Glutamatergic neuron (in vitro differentiated cells): ENCODE results near the gene NDUFB2. TPM values are rescaled to one million over a fixed set of nuclear protein-coding genes. Genes with fewer than 3 reads are reported as not detected.
"Not testable (repeated sequence)": the region's sequence is repeated elsewhere in the genome, so short reads cannot be mapped to it uniquely, and the experiment has no call there.

Experiments used
- DNase-seq: peaks from one replicate; pipeline ENCODE4 v3.0.0; 2022
- H3K27ac Mint-ChIP-seq: one replicate; pipeline ENCODE4 v1.8.0; 2020; ENCODE audit warnings: mild to moderate bottlenecking, mixed read lengths, inconsistent platforms; ENCODE audit not compliant: unreplicated experiment
- H3K27me3 Mint-ChIP-seq: one replicate; pipeline ENCODE4 v1.8.0; 2020; ENCODE audit warnings: mild to moderate bottlenecking, moderate library complexity, mixed read lengths, inconsistent platforms; ENCODE audit not compliant: unreplicated experiment
- H3K36me3 Mint-ChIP-seq: one replicate; pipeline ENCODE4 v1.8.0; 2020; ENCODE audit warnings: mild to moderate bottlenecking, mixed read lengths, inconsistent platforms; ENCODE audit not compliant: unreplicated experiment
- H3K4me1 Mint-ChIP-seq: one replicate; pipeline ENCODE4 v1.8.0; 2020; ENCODE audit warnings: mild to moderate bottlenecking, low read depth, mixed read lengths, inconsistent platforms; ENCODE audit not compliant: unreplicated experiment
- H3K4me3 Mint-ChIP-seq: one replicate; pipeline ENCODE4 v1.8.0; 2020; ENCODE audit warnings: mild to moderate bottlenecking, mixed read lengths, inconsistent platforms; ENCODE audit not compliant: unreplicated experiment
- H3K9me3 Mint-ChIP-seq: one replicate; pipeline ENCODE4 v1.8.0; 2020; ENCODE audit warnings: mild to moderate bottlenecking, moderate library complexity, mixed read lengths, inconsistent platforms; ENCODE audit not compliant: unreplicated experiment
- CTCF ChIP-seq: fragments of 200-600 bp; sonication (generic); IDR thresholded peaks from one replicate; pipeline ENCODE4 v1.5.0; 2021; ENCODE audit not compliant: partially characterized antibody, unreplicated experiment
- total RNA-seq: library from RNA; stranded (reverse); fragmentation: NEBNext Ultra II Directional; extraction: Animal tissue kit (Norgen Biotek cat#: 25700); gene quantifications from one replicate; pipeline ENCODE4 v1.2.1, GENCODE V29; 2021; ENCODE audit not compliant: unreplicated experiment

Gene NDUFB2
- total RNA-seq, 1 donor from 2014 or later, result 127 TPM

GRCh38 chr7:140674356-140674800 lies 22.1 kb upstream of the NDUFB2 start:
- H3K27ac Mint-ChIP-seq, result no peak overlapping the region
- H3K36me3 Mint-ChIP-seq, result no peaks in the 10 kb centered on the region
- no peak for TF ChIP-seq CTCF
- H3K4me1 Mint-ChIP-seq, result peaks cover 5% of the 10 kb centered on the region
- peak overlapping the region; percentile 66 for H3K4me3 Mint-ChIP-seq
- no peak for DNase-seq
- peaks cover 2% of the 10 kb centered on the region for H3K27me3 Mint-ChIP-seq
- H3K9me3 Mint-ChIP-seq, result peaks cover 4% of the 10 kb centered on the region

- H3K9me3 Mint-ChIP-seq, result peaks cover 4% of the 10 kb centered on the region
- no peak overlapping the region for H3K27ac Mint-ChIP-seq
- no peak for DNase-seq
- no peaks in the 10 kb centered on the region for H3K36me3 Mint-ChIP-seq
- H3K27me3 Mint-ChIP-seq, result peaks cover 2% of the 10 kb centered on the region
- TF ChIP-seq CTCF, result no peak
- no peak overlapping the region for H3K4me3 Mint-ChIP-seq
- H3K4me1 Mint-ChIP-seq, result peaks cover 5% of the 10 kb centered on the region
These were observed 21.4 kb upstream of the NDUFB2 start for GRCh38 chr7:140674899-140675701.

GRCh38 chr7:140675726-140676125 lies 20.8 kb upstream of the NDUFB2 start:
- H3K36me3 Mint-ChIP-seq, result no peaks in the 10 kb centered on the region
- peaks cover 5% of the 10 kb centered on the region for H3K4me1 Mint-ChIP-seq
- no peak for DNase-seq
- peaks cover 2% of the 10 kb centered on the region for H3K27me3 Mint-ChIP-seq
- H3K9me3 Mint-ChIP-seq, result peaks cover 4% of the 10 kb centered on the region
- no peak overlapping the region for H3K4me3 Mint-ChIP-seq
- no peak overlapping the region for H3K27ac Mint-ChIP-seq
- no peak for TF ChIP-seq CTCF

GRCh38 chr7:140676306-140676705 lies 20.2 kb upstream of the NDUFB2 start:
- no peak overlapping the region for H3K27ac Mint-ChIP-seq
- H3K4me1 Mint-ChIP-seq, result peaks cover 5% of the 10 kb centered on the region
- H3K27me3 Mint-ChIP-seq, result peaks cover 2% of the 10 kb centered on the region
- TF ChIP-seq CTCF, result no peak
- no peak for DNase-seq
- peaks cover 4% of the 10 kb centered on the region for H3K9me3 Mint-ChIP-seq
- no peak overlapping the region for H3K4me3 Mint-ChIP-seq
- no peaks in the 10 kb centered on the region for H3K36me3 Mint-ChIP-seq

- H3K36me3 Mint-ChIP-seq, H3K27me3 Mint-ChIP-seq, DNase-seq, H3K4me1 Mint-ChIP-seq, H3K4me3 Mint-ChIP-seq, H3K27ac Mint-ChIP-seq, H3K9me3 Mint-ChIP-seq: not testable (repeated sequence)
These were observed 19.6 kb upstream of the NDUFB2 start for GRCh38 chr7:140676956-140677355.
